ENCODE results near the gene MRPL50. TPM values are rescaled to one million over a fixed set of nuclear protein-coding genes. Genes with fewer than 3 reads are reported as not detected.

Gene MRPL50
- total RNA-seq, 1 experiment from 2014 or later, result 38.5 TPM

Other genes with a start within 250 kb of the MRPL50 start
- gene BAAT, start 13.6 kb downstream of the MRPL50 start, total RNA-seq (2014; rRNA removed; shearing (Covaris generic)), result not detected in 2 replicates
- 23.7 and 28.0 TPM in 2 replicates for gene ZNF189, start 233 bp upstream of the MRPL50 start, total RNA-seq (2014; rRNA removed; shearing (Covaris generic))
- not detected in 2 replicates for gene ALDOB, start 37.2 kb upstream of the MRPL50 start, total RNA-seq (2014; rRNA removed; shearing (Covaris generic))
- gene RNF20, start 135.2 kb upstream of the MRPL50 start, total RNA-seq (2014; rRNA removed; shearing (Covaris generic)), result 46.2 and 57.7 TPM in 2 replicates
- not detected in 2 replicates for gene PPP3R2, start 196.4 kb upstream of the MRPL50 start, total RNA-seq (2014; rRNA removed; shearing (Covaris generic))